Mesothelial cell of epicardium (in vitro differentiated cells): ENCODE results near the gene AIP. TPM values are rescaled to one million over a fixed set of nuclear protein-coding genes. Genes with fewer than 3 reads are reported as not detected.

ENCODE experiments used
- DNase-seq, 2 experiments: peaks; one replicate each; pipeline ENCODE4 v3.0.0; 2021; ENCODE audit warnings: low spot score in 2 of 2; ENCODE audit not compliant: unreplicated experiment in 2 of 2
- H3K27ac Mint-ChIP-seq: 2 replicates; pipeline ENCODE4 v1.8.0; 2021; ENCODE audit warnings: mixed read lengths
- H3K27me3 Mint-ChIP-seq: 2 replicates; pipeline ENCODE4 v1.8.0; 2021; ENCODE audit warnings: low read depth, mixed read lengths
- H3K36me3 Mint-ChIP-seq: 2 replicates; pipeline ENCODE4 v1.8.0; 2021; ENCODE audit warnings: mixed read lengths
- H3K4me1 Mint-ChIP-seq: 2 replicates; pipeline ENCODE4 v1.8.0; 2021; ENCODE audit warnings: mixed read lengths
- H3K4me3 Mint-ChIP-seq: 2 replicates; pipeline ENCODE4 v1.8.0; 2021; ENCODE audit warnings: mild to moderate bottlenecking, moderate library complexity, mixed read lengths
- H3K9me3 Mint-ChIP-seq: 2 replicates; pipeline ENCODE4 v1.8.0; 2021; ENCODE audit warnings: mixed read lengths
- CTCF ChIP-seq: fragments of 200-600 bp; sonication (generic); IDR thresholded peaks from one replicate; pipeline ENCODE4 v1.5.0; 2021; ENCODE audit warnings: antibody characterized with exemption; ENCODE audit not compliant: unreplicated experiment
- microRNA-seq: library from miRNA; unstranded; fragments of <30 nt; microRNA quantifications from one replicate; pipeline ENCODE4 v1.2.0, GENCODE V29; 2021; ENCODE audit warnings: inconsistent platforms, mixed read lengths
- total RNA-seq: library from RNA; stranded (reverse); gene quantifications from 3 replicates; pipeline ENCODE4 v1.2.1, GENCODE V29; 2021

AIP gene
- total RNA-seq, 1 donor from 2014 or later, result 44.6 TPM

- H3K9me3 Mint-ChIP-seq, result peaks cover 23% of the 10 kb centered on the region
- DNase-seq, result no peak
Observed at GRCh38 chr11:67534070-67534679, 51.3 kb downstream of the AIP start.

GRCh38 chr11:67535561-67535960, 52.7 kb downstream of the AIP start:
- DNase-seq, result no peak
- H3K36me3 Mint-ChIP-seq, result peaks cover 4% of the 10 kb centered on the region
- no peaks in the 10 kb centered on the region for H3K4me1 Mint-ChIP-seq
- H3K4me3 Mint-ChIP-seq, result no peak overlapping the region
- TF ChIP-seq CTCF, result no peak
- no peaks in the 10 kb centered on the region for H3K27me3 Mint-ChIP-seq
- no peak overlapping the region for H3K27ac Mint-ChIP-seq
- H3K9me3 Mint-ChIP-seq, result peaks cover 23% of the 10 kb centered on the region

More at GRCh38 chr11:67534070-67534679, 51.3 kb downstream of the AIP start:
- Mint-ChIP-seq H3K27me3 (peaks cover 2% of the 10 kb centered on the region), H3K27ac (no peak overlapping the region), H3K4me1 (no peaks in the 10 kb centered on the region), H3K36me3 (peaks cover 4% of the 10 kb centered on the region), H3K4me3 (no peak overlapping the region)
- no peak for TF ChIP-seq CTCF

GRCh38 chr11:67538306-67538705, 55.5 kb downstream of the AIP start:
- Mint-ChIP-seq H3K36me3 (peaks cover 4% of the 10 kb centered on the region), H3K9me3 (peaks cover 10% of the 10 kb centered on the region), H3K27me3 (no peaks in the 10 kb centered on the region), H3K4me1 (no peaks in the 10 kb centered on the region), H3K4me3 (no peak overlapping the region), H3K27ac (no peak overlapping the region)
- no peak for DNase-seq
- no peak for TF ChIP-seq CTCF

DNA sequence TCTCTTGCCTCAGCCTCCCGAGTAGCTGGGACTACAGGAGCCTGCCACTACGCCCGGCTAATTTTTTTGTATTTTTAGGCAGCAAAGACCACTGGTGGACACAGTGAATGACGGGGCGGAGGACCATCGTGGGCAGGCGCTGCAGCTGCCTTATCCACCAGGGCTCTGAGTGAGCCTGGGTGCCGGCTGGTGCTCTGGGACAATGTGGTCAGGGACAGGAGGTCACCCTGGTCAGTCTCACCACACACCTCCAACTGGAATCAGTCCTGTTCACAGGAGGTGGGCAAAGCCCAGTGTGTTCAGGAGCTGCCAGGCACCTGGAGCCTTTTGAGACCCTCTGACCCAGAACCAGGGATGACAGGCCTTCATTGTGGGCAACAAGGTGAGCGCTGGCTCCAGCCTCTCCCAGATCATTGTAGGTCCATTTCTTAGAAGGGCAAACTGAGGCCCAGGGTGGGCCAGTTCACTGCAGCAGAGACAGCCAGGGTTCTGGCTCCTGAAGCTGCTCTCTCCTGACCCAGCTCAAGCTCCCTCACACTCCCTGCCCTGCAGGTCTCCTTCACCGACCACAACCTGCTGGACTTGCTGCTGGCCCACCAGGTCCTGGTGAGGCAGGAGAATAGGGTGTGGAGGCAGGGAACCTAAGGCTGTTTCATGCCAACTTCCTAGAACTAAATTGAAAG, 56.1 kb downstream of the AIP start:
- peaks cover 2% of the 10 kb centered on the region for H3K36me3 Mint-ChIP-seq
- H3K9me3 Mint-ChIP-seq, result peaks cover 6% of the 10 kb centered on the region
- no peaks in the 10 kb centered on the region for H3K4me1 Mint-ChIP-seq
- no peak overlapping the region for H3K27ac Mint-ChIP-seq
- no peaks in the 10 kb centered on the region for H3K27me3 Mint-ChIP-seq
- no peak overlapping the region for H3K4me3 Mint-ChIP-seq
- no peak for TF ChIP-seq CTCF
- DNase-seq, result no peak

DNA sequence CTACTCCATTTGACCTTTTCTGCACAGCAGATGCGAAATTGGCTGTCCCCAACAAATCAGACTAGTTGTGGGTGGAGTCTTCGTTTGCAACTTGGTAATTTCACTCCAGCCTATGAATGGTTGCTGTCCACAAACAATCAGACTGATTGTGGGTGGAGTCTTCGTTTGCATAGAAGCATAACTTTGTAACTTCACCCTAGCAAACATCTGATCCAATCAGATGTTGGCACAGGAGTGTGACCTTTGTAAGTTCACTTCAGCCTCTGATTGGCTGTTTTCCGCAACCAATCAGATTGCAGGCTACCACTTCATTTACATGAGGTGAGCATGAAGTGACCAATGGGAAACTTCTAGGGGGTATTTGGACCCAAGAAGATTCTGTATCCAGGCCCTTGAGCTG, 56.7 kb downstream of the AIP start:
- H3K27me3 Mint-ChIP-seq, result no peaks in the 10 kb centered on the region
- H3K36me3 Mint-ChIP-seq, result no peaks in the 10 kb centered on the region
- TF ChIP-seq CTCF, result no peak
- no peak overlapping the region for H3K27ac Mint-ChIP-seq
- H3K4me1 Mint-ChIP-seq, result peaks cover 1% of the 10 kb centered on the region
- no peak overlapping the region for H3K4me3 Mint-ChIP-seq
- H3K9me3 Mint-ChIP-seq, result peaks cover 1% of the 10 kb centered on the region
- no peak for DNase-seq

Small RNA genes within 50 kb of the gene (microRNA-seq; reads per million reads assigned to microRNA genes)
- gene MIR6752, result 0.88 reads per million

Other genes starting within 250 kb of the AIP start
- 46.4 to 48.4 TPM (median 46.5 TPM) in 3 replicates for gene GRK2, start 216.6 kb upstream of the AIP start, total RNA-seq
- gene ANKRD13D, start 193.7 kb upstream of the AIP start, total RNA-seq, result 71.3 to 78.5 TPM (median 76.5 TPM) in 3 replicates
- 50.4 to 59.0 TPM (median 55.4 TPM) in 3 replicates for gene SSH3, start 179.5 kb upstream of the AIP start, total RNA-seq
- 32.0 to 37.9 TPM (median 32.2 TPM) in 3 replicates for gene POLD4, start 129.5 kb upstream of the AIP start, total RNA-seq
- gene CLCF1, start 109.4 kb upstream of the AIP start, total RNA-seq, result 5.9 to 6.3 TPM (median 6.1 TPM) in 3 replicates
- 44.7 to 48.8 TPM (median 48.7 TPM) in 3 replicates for gene RAD9A, start 91.0 kb upstream of the AIP start, total RNA-seq
- 103 to 107 TPM (median 103 TPM) in 3 replicates for gene PPP1CA, start 81.2 kb upstream of the AIP start, total RNA-seq
- gene TBC1D10C, start 78.9 kb upstream of the AIP start, total RNA-seq, result 0.41 to 0.82 TPM (median 0.74 TPM) in 3 replicates
- gene CARNS1, start 67.3 kb upstream of the AIP start, total RNA-seq, result 19.5 to 24.6 TPM (median 21.1 TPM) in 3 replicates
- 59.7 to 63.1 TPM (median 62.2 TPM) in 3 replicates for gene RPS6KB2, start 54.5 kb upstream of the AIP start, total RNA-seq
- 1.4 to 1.8 TPM (median 1.6 TPM) in 3 replicates for gene PTPRCAP, start 45.3 kb upstream of the AIP start, total RNA-seq
- 70.2 to 75.7 TPM (median 71.7 TPM) in 3 replicates for gene CORO1B, start 39.5 kb upstream of the AIP start, total RNA-seq
- 0.16 TPM in 1 of 3 replicates, not detected in the others for gene GPR152, start 30.3 kb upstream of the AIP start, total RNA-seq
- 0.29 to 0.43 TPM (median 0.33 TPM) in 3 replicates for gene CABP4, start 27.7 kb upstream of the AIP start, total RNA-seq
- 64.3 to 69.3 TPM (median 67.8 TPM) in 3 replicates for gene TMEM134, start 13.8 kb upstream of the AIP start, total RNA-seq
- 54.9 to 56.0 TPM (median 55.8 TPM) in 3 replicates for gene PITPNM1, start 22.3 kb downstream of the AIP start, total RNA-seq
- gene CDK2AP2, start 25.1 kb downstream of the AIP start, total RNA-seq, result 16.6 to 17.6 TPM (median 17.4 TPM) in 3 replicates
- not detected in 3 replicates for gene CABP2, start 40.4 kb downstream of the AIP start, total RNA-seq
- gene GSTP1, start 100.8 kb downstream of the AIP start, total RNA-seq, result 875 to 906 TPM (median 905 TPM) in 3 replicates
- gene NDUFV1, start 123.9 kb downstream of the AIP start, total RNA-seq, result 179 to 187 TPM (median 180 TPM) in 3 replicates
- 5.0 to 6.2 TPM (median 5.6 TPM) in 3 replicates for gene NUDT8, start 146.9 kb downstream of the AIP start, total RNA-seq
- not detected in 3 replicates for gene TBX10, start 156.7 kb downstream of the AIP start, total RNA-seq
- not detected in 3 replicates for gene ACY3, start 167.7 kb downstream of the AIP start, total RNA-seq
- 2.5 to 3.1 TPM (median 2.7 TPM) in 3 replicates for gene ALDH3B2, start 191.6 kb downstream of the AIP start, total RNA-seq